Transverse colon (tissue), 4 donors: ENCODE measurements around the gene RICTOR. TPM values are rescaled to one million over a fixed set of nuclear protein-coding genes. Genes with fewer than 3 reads are reported as not detected.

Source experiments
- DNase-seq: peaks from one replicate; pipeline ENCODE4 v3.0.0-alpha.2; 2019
- H3K27ac ChIP-seq, 4 donors: fragments of 200-600 bp; sonication (generic); 2 replicates each; pipeline ENCODE4 v1.5.1; 2016 to 2018; ENCODE audit warnings: inconsistent platforms in 4 of 4
- H3K27me3 ChIP-seq: fragments of 200-600 bp; sonication (generic); 2 replicates; pipeline ENCODE4 v1.5.1; 2017; ENCODE audit warnings: inconsistent platforms
- H3K36me3 ChIP-seq, 4 donors: fragments of 200-600 bp; sonication (generic); 2 replicates each; pipeline ENCODE4 v1.5.1; 2017 to 2019; ENCODE audit warnings: inconsistent platforms in 4 of 4
- H3K4me1 ChIP-seq, 4 donors: fragments of 200-600 bp; sonication (generic); 2 replicates each; pipeline ENCODE4 v1.5.1; 2017 to 2020; ENCODE audit warnings: inconsistent platforms in 4 of 4
- H3K4me3 ChIP-seq, 4 donors: fragments of 200-600 bp; sonication (generic); 1 replicate in 1 of 4; 2 replicates in 3 of 4; pipeline versions ENCODE4 v1.5.1 to v1.6.1; 2017 to 2019; ENCODE audit warnings: inconsistent platforms in 4 of 4
- H3K9me3 ChIP-seq, 2 donors: fragments of 200-600 bp; sonication (generic); 2 replicates each; pipeline ENCODE4 v1.5.1; 2017 to 2019; ENCODE audit warnings: inconsistent platforms in 2 of 2
- CTCF ChIP-seq, 5 experiments: fragments of 200-600 bp in 3 of 5; fragments of 450-650 bp in 2 of 5; sonication (generic) in 3 of 5; IDR thresholded peaks; 1 replicate in 2 of 5; 2 replicates in 3 of 5; pipeline ENCODE4 v1.5.1; 2016 to 2017; ENCODE audit warnings: antibody characterized with exemption in 5 of 5, inconsistent platforms in 3 of 5, mild to moderate bottlenecking in 2 of 5, moderate library complexity in 1 of 5
- EP300 ChIP-seq: sonication (generic); formaldehyde crosslinking; IDR thresholded peaks from one replicate; pipeline ENCODE4 v1.6.1; 2017; ENCODE audit warnings: antibody characterized with exemption, low read depth
- POLR2A ChIP-seq: fragments of 450-650 bp; IDR thresholded peaks from one replicate; pipeline ENCODE4 v1.6.1; 2016; ENCODE audit warnings: antibody characterized with exemption, mild to moderate bottlenecking, moderate library complexity
- POLR2AphosphoS5 ChIP-seq, 3 donors: sonication (generic); formaldehyde crosslinking; IDR thresholded peaks; one replicate each; pipeline ENCODE4 v1.6.1; 2016; ENCODE audit warnings: antibody characterized with exemption in 3 of 3
- WGBS, 2 donors: methylation state at CpG; one replicate each; pipeline ENCODE4 v1.1.5; 2018; ENCODE audit warnings: low coverage in 1 of 2; 5-methylcytosine and 5-hydroxymethylcytosine counted together
- in situ Hi-C, 4 donors: fragments of 200-750 bp; cut with MboI; loops; one replicate each; pipeline versions ENCODE4 v1.15.0 to v1.15.1; 2017; ENCODE audit warnings: low sequenced_read_pairs in 3 of 4, low pct_ligation_motif_present in 1 of 4, low pct_unique_long_range_greater_than_20kb in 1 of 4
- intact Hi-C: fragments of 100-400 bp; cut with DNase I; formaldehyde crosslinking; loops from one replicate; pipeline ENCODE4 v1.15.1; 2023; ENCODE audit warnings: low total_unique reads
- total RNA-seq, 4 donors: library from RNA; depleted of rRNA; stranded (reverse); fragments of >200 nt; gene quantifications; one replicate each; pipeline ENCODE4 v1.1.0, GENCODE V29; 2016

The RICTOR gene
- total RNA-seq, 4 donors from 2014 or later, result 20.7 to 44.8 (median 25.8) TPM

- intact Hi-C loops (loop anchor here (10.0 kb wide), 1 partner anchor 46 kb away; no protein-coding TSS in a partner anchor), in situ Hi-C loops (no loop called here)
- 82 to 87% methylated on average over 1 to 4 of the region's 4 CpGs for WGBS, 2 donors
- H3K27me3 ChIP-seq, result no peaks in the 10 kb centered on the region
- DNase-seq, result no peak
- H3K27ac ChIP-seq, result no peak overlapping the region
- peaks cover 7 to 46% (median 17%) of the 10 kb centered on the region in 4 donors for H3K4me1 ChIP-seq
- H3K4me3 ChIP-seq, result no peak overlapping the region
- no peaks in the 10 kb centered on the region for H3K9me3 ChIP-seq
- no peak for TF ChIP-seq POLR2A
- no peak for TF ChIP-seq EP300
- no peaks in the 10 kb centered on the region for H3K36me3 ChIP-seq
These were observed 54.9 kb downstream of the RICTOR start for GRCh38 chr5:39019254-39019653.

GRCh38 chr5:39017504-39017903 lies 56.7 kb downstream of the RICTOR start:
- 96 to 100% methylated on average over 2 of the region's 2 CpGs for WGBS, 2 donors
- no peak for DNase-seq
- in situ Hi-C loops, result no loop called here

GRCh38 chr5:39016587-39017275 lies 57.5 kb downstream of the RICTOR start:
- Histone ChIP-seq H3K4me3 (no peak overlapping the region), H3K27ac (peak overlapping the region; percentile 20 to 73 (median 60)), H3K36me3 (peaks cover 0 to under 1% (median 0%) of the 10 kb centered on the region in 4 donors), H3K9me3 (peaks cover 0 to 3% of the 10 kb centered on the region in 2 donors), H3K4me1 (peaks cover 7 to 37% (median 20%) of the 10 kb centered on the region in 4 donors), H3K27me3 (no peaks in the 10 kb centered on the region)
- intact Hi-C loops (loop anchor here (10.0 kb wide), 1 partner anchor 48 kb away; no protein-coding TSS in a partner anchor), in situ Hi-C loops (no loop called here)
- no peak for DNase-seq
- TF ChIP-seq EP300 (no peak), CTCF (IDR thresholded peaks at IDR 0.05) (no peak), POLR2A (no peak), POLR2AphosphoS5 (IDR thresholded peaks at IDR 0.05) (no peak)
- WGBS, 2 donors, result 94 to 100% methylated on average over 1 of the region's 1 CpG

More at GRCh38 chr5:39017504-39017903, 56.7 kb downstream of the RICTOR start:
- no peak for TF ChIP-seq POLR2A
- no peak for TF ChIP-seq CTCF (IDR thresholded peaks at IDR 0.05)
- TF ChIP-seq EP300, result no peak
- no peak for TF ChIP-seq POLR2AphosphoS5 (IDR thresholded peaks at IDR 0.05)
- H3K36me3 ChIP-seq, result no peaks in the 10 kb centered on the region
- no peaks in the 10 kb centered on the region for H3K27me3 ChIP-seq
- H3K9me3 ChIP-seq, result no peaks in the 10 kb centered on the region
- H3K27ac ChIP-seq, result no peak overlapping the region
- H3K4me1 ChIP-seq, result peaks cover 7 to 37% (median 20%) of the 10 kb centered on the region in 4 donors
- intact Hi-C loops, result loop anchor here (10.0 kb wide), 1 partner anchor 47 kb away; no protein-coding TSS in a partner anchor
- H3K4me3 ChIP-seq, result no peak overlapping the region

- intact Hi-C loops, result loop anchor here (10.0 kb wide), 1 partner anchor 49 kb away; no protein-coding TSS in a partner anchor
- whole genome bisulfite sequencing, 2 donors, result 59 to 71% methylated on average over 4 of the region's 4 CpGs
- peaks cover 0 to 7% (median 3%) of the 10 kb centered on the region in 4 donors for H3K36me3 ChIP-seq
- peaks cover 0 to 6% of the 10 kb centered on the region in 2 donors for H3K9me3 ChIP-seq
- in situ Hi-C loops, result no loop called here
- DNase-seq, result no peak
- H3K27ac ChIP-seq, result peak overlapping the region; percentile 49 to 73 (median 60)
- H3K27me3 ChIP-seq, result no peaks in the 10 kb centered on the region
- H3K4me1 ChIP-seq, result peaks cover 7 to 36% (median 20%) of the 10 kb centered on the region in 4 donors
- TF ChIP-seq CTCF (IDR thresholded peaks at IDR 0.05) (no peak), POLR2AphosphoS5 (IDR thresholded peaks at IDR 0.05) (peak; percentile 12 to 28 (median 20))
- no peak overlapping the region for H3K4me3 ChIP-seq
These were observed 58.2 kb downstream of the RICTOR start for GRCh38 chr5:39015743-39016586.
